ENCODE measurements around the gene PSMD1.

The PSMD1 gene

DNA sequence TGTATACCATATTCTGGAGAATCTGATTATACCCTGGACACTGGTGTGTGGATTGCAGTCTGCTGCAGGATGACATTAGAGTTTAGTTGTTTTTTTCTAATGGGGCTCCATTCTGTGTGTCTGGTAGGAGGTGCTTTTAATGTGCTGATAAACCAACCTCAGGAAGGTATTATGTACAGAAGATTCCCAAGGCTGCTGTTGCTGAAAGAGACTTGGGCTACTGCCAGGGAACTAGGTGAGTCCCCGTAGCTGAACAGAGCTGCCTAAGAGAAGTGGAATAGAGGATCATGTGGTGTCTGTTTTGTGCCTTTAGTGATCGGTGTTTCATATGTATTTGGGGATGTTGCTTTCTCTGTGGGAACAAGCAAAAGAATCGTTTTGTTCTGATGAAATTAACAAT lies 44.2 kb upstream of the PSMD1 start:
- no peak overlapping the region for H3K4me3 ChIP-seq (ENCODE audit: low read depth, low read length)
- TF ChIP-seq, protein P1, sequence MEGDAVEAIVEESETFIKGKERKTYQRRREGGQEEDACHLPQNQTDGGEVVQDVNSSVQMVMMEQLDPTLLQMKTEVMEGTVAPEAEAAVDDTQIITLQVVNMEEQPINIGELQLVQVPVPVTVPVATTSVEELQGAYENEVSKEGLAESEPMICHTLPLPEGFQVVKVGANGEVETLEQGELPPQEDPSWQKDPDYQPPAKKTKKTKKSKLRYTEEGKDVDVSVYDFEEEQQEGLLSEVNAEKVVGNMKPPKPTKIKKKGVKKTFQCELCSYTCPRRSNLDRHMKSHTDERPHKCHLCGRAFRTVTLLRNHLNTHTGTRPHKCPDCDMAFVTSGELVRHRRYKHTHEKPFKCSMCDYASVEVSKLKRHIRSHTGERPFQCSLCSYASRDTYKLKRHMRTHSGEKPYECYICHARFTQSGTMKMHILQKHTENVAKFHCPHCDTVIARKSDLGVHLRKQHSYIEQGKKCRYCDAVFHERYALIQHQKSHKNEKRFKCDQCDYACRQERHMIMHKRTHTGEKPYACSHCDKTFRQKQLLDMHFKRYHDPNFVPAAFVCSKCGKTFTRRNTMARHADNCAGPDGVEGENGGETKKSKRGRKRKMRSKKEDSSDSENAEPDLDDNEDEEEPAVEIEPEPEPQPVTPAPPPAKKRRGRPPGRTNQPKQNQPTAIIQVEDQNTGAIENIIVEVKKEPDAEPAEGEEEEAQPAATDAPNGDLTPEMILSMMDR (IDR thresholded peaks at IDR 0.05; ENCODE audit: low read depth, low read length), result no peak
- in situ Hi-C loops (cut with HindIII; ENCODE audit: low sequenced_read_pairs), result no loop called here
- DNase-seq (ENCODE audit: low read depth, low spot score), result no peak

- in situ Hi-C loops (cut with HindIII; ENCODE audit: low sequenced_read_pairs), result no loop called here
- DNase-seq (ENCODE audit: low read depth, low spot score), result no peak
- H3K4me3 ChIP-seq (ENCODE audit: low read depth, low read length), result no peak overlapping the region
- TF ChIP-seq, protein P1 (IDR thresholded peaks at IDR 0.05; ENCODE audit: low read depth, low read length), result no peak
Measured at GRCh38 chr2:231013820-231014219, 42.8 kb upstream of the PSMD1 start.

DNA sequence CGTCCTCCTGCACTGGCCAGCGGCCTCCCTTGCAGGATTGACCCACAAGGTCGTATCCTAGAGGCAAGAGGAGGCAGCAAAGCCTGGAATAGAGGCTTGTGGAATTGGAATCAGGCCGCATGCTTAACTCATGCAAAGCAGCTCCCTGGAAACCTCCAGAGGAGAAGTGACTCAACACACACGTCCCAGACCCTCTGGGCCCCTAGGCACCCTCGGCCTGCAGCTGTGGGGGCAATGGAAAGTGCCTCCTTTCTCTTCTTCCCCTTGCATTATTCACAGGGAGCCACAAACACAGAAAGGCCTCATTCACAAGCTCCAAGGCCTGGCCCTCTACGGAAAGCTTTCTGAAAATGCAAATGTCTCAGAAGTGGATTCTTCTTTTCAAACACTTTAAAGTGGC lies 41.2 kb upstream of the PSMD1 start:
- in situ Hi-C loops (cut with HindIII; ENCODE audit: low sequenced_read_pairs), result no loop called here
- TF ChIP-seq, protein P1 (IDR thresholded peaks at IDR 0.05; ENCODE audit: low read depth, low read length), result no peak
- no peak for DNase-seq (ENCODE audit: low read depth, low spot score)
- no peak overlapping the region for H3K4me3 ChIP-seq (ENCODE audit: low read depth, low read length)

DNA sequence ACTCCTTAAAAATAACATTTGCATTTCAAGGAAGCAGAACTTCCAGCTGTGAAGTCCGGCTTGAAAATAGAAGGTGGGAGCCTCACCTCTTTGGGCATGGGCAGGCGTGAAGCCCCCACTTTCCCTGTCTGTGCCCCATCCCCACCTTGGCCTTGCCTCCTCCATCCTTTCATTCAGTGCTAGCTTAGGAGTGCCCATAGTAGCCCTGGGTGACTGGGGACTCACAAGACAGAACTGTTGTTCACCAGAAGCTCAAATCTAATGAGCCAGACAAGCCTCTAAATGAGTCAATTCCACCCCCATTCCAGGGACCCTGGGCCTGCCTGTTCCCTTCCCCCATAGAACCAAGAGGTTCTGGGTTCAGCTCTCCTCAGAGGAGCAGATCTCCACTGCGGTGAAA lies 40.7 kb upstream of the PSMD1 start:
- no peak overlapping the region for H3K4me3 ChIP-seq (ENCODE audit: low read depth, low read length)
- in situ Hi-C loops (cut with HindIII; ENCODE audit: low sequenced_read_pairs), result no loop called here
- TF ChIP-seq, protein P1 (IDR thresholded peaks at IDR 0.05; ENCODE audit: low read depth, low read length), result no peak
- no peak for DNase-seq (ENCODE audit: low read depth, low spot score)

DNA sequence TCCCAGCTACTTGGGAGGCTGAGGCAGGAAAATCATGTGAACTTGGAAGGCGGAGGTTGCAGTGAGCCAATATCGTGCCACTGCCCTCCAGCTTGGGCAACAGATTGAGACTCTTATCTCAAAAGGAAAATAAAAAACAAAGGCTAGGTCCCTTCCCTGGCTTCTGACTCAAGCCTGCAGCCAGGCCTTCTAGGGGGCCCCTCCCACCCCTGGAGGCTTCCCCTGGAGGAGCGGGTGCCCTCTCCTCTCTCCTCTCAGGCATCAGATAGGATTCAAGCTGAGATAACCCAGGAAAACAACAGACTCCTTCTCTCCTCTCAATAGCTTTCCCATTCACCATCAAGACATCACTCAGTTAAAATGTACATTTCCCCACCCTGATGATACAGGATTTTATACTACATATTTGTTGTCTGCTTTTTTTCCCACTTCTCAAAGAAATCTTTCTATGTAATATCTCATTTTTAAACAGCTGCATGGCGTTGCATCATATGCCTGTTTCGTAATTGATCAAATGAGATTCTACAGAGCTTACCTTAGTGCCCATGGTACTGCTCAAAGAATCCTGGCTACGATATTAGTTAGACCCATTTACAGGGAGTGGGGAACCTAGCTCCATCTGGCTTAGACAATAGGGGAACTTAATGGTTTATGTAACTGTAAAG lies 40.0 kb upstream of the PSMD1 start:
- in situ Hi-C loops (cut with HindIII; ENCODE audit: low sequenced_read_pairs), result no loop called here
- no peak overlapping the region for H3K4me3 ChIP-seq (ENCODE audit: low read depth, low read length)
- TF ChIP-seq, protein P1 (IDR thresholded peaks at IDR 0.05; ENCODE audit: low read depth, low read length), result no peak
- no peak for DNase-seq (ENCODE audit: low read depth, low spot score)

DNA sequence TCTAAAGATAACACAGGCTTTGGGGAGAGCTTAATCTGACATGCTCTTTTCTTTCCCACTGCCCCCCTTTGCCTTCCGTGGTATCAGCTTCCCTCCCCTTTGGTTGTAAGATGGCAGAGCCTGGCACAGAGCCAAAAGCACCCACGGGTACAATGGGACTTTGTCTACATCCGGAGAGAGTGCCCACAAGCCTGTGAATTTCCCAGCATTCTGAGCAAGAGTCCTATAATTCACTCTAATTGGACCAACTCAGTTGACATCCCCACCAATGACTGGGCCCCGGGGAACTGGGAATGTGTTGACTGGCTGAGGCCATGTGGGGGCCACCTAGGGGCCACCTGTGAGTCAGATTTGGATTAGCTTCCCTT lies 39.5 kb upstream of the PSMD1 start:
- DNase-seq (ENCODE audit: low read depth, low spot score), result no peak
- in situ Hi-C loops (cut with HindIII; ENCODE audit: low sequenced_read_pairs), result no loop called here
- no peak overlapping the region for H3K4me3 ChIP-seq (ENCODE audit: low read depth, low read length)
- TF ChIP-seq, protein P1 (IDR thresholded peaks at IDR 0.05; ENCODE audit: low read depth, low read length), result no peak

Measured in astrocyte of the spinal cord (primary cell).